PC-9 (cell line): ENCODE data around the gene MAP3K20. TPM values are rescaled to one million over a fixed set of nuclear protein-coding genes. Genes with fewer than 3 reads are reported as not detected.

Experiments used
- BruUV-seq: library from RNA; stranded (reverse); fragments of 400-500 nt; replicated peaks from 2 replicates; lab custom pipeline; 2021; lab: Mats Ljungman, UMichigan
- CTCF ChIA-PET: fragments of 300-600 bp; sonication (Branson Sonifier 250); formaldehyde crosslinking; loops from one replicate; lab custom pipeline; 2022; ENCODE audit warnings: antibody characterized with exemption; lab: Charles Lee
- POLR2A ChIA-PET: fragments of 300-600 bp; sonication (Branson Sonifier 250); formaldehyde crosslinking; loops from one replicate; lab custom pipeline; 2022; ENCODE audit warnings: antibody characterized with exemption; ENCODE audit not compliant: unreplicated experiment; lab: Charles Lee
- DNase-seq, 2 experiments: peaks; one replicate each; pipeline versions ENCODE4 v3.0.0 to v3.0.0-alpha.2; 2015 to 2022; ENCODE audit warnings: mixed read lengths in 1 of 2
- H2AFZ ChIP-seq: fragments of 200-600 bp; sonication (generic); 2 replicates; pipeline ENCODE4 v1.8.1; 2017; ENCODE audit warnings: antibody characterized with exemption
- H3F3A ChIP-seq: fragments of 200-600 bp; sonication (generic); 2 replicates; pipeline ENCODE4 v1.8.1; 2017; ENCODE audit warnings: antibody characterized with exemption, mild to moderate bottlenecking, low read depth; ENCODE audit not compliant: insufficient read depth
- H3K27ac ChIP-seq: fragments of 200-600 bp; sonication (generic); 2 replicates; pipeline ENCODE4 v1.6.1; 2016; ENCODE audit warnings: mixed run types
- H3K27me3 ChIP-seq: fragments of 200-600 bp; sonication (generic); 2 replicates; pipeline ENCODE4 v1.6.1; 2016; ENCODE audit warnings: low read depth, mixed run types; ENCODE audit not compliant: insufficient read depth
- H3K36me3 ChIP-seq: fragments of 200-600 bp; sonication (generic); 2 replicates; pipeline ENCODE4 v1.6.1; 2016; ENCODE audit warnings: low read depth, mixed run types
- H3K4me1 ChIP-seq: fragments of 200-600 bp; sonication (generic); replicated peaks from 2 replicates; pipeline ENCODE4 v1.6.1; 2016; ENCODE audit warnings: mixed run types; ENCODE audit not compliant: insufficient read depth
- H3K4me2 ChIP-seq: fragments of 200-600 bp; sonication (generic); 2 replicates; pipeline ENCODE4 v1.6.1; 2017; ENCODE audit warnings: mixed run types
- H3K4me3 ChIP-seq: fragments of 200-600 bp; sonication (generic); 2 replicates; pipeline ENCODE4 v1.6.1; 2016; ENCODE audit warnings: mixed run types
- H3K79me2 ChIP-seq: fragments of 200-600 bp; sonication (generic); 2 replicates; pipeline ENCODE4 v1.6.1; 2017; ENCODE audit warnings: low read depth, mixed run types
- H3K9me2 ChIP-seq: fragments of 200-600 bp; sonication (generic); 2 replicates; pipeline ENCODE4 v1.8.1; 2017; ENCODE audit warnings: mild to moderate bottlenecking; ENCODE audit not compliant: insufficient read depth
- H3K9me3 ChIP-seq: fragments of 200-600 bp; sonication (generic); 2 replicates; pipeline ENCODE4 v1.8.1; 2016; ENCODE audit warnings: low read depth; ENCODE audit not compliant: insufficient read depth
- H4K20me1 ChIP-seq: fragments of 200-600 bp; sonication (generic); 2 replicates; pipeline ENCODE4 v1.8.1; 2017; ENCODE audit not compliant: insufficient read depth
- CTCF ChIP-seq: fragments of 200-600 bp; sonication (generic); conservative IDR thresholded peaks from 2 replicates; pipeline ENCODE4 v1.6.1; 2017; ENCODE audit warnings: mixed run types, antibody characterized with exemption, mild to moderate bottlenecking, moderate library complexity
- EZH2 ChIP-seq: fragments of 200-600 bp; sonication (generic); IDR thresholded peaks from 2 replicates; pipeline ENCODE4 v1.8.0; 2017; ENCODE audit warnings: antibody characterized with exemption, low read depth
- intact Hi-C: fragments of 100-400 bp; cut with micrococcal nuclease; formaldehyde crosslinking; loops from one replicate; pipeline ENCODE4 v1.10.0; 2022; ENCODE audit not compliant: unreplicated experiment
- total RNA-seq: library from RNA; stranded (reverse); gene quantifications from 2 replicates; pipeline ENCODE4 v1.2.3, GENCODE V29; 2021

MAP3K20 gene
- total RNA-seq, 1 experiment from 2014 or later, result 58.5 TPM

- H3K27ac ChIP-seq, result peak overlapping the region; percentile 61
- H3K27me3 ChIP-seq, result no peaks in the 10 kb centered on the region
- no peaks in the 10 kb centered on the region for H3K36me3 ChIP-seq
- H3K9me2 ChIP-seq, result no peaks in the 10 kb centered on the region
- peak overlapping the region; percentile 94 for H2AFZ ChIP-seq
- TF ChIP-seq CTCF (no peak; the same call in 1 of the 2 replicates), EZH2 (no peak)
- no peak for DNase-seq
- H3F3A ChIP-seq, result peaks cover 20% of the 10 kb centered on the region
- intact Hi-C loops, result loop anchor here (5.0 to 10.0 kb wide), 2 partner anchors 102 to 116 kb away; no protein-coding TSS in a partner anchor
- ChIA-PET POLR2A (no interaction called here), CTCF (interaction anchor here (0.7 kb wide), 1 partner anchor 134 kb away, joined by 4 read pairs; no protein-coding TSS in a partner anchor)
- no peaks in the 10 kb centered on the region for H4K20me1 ChIP-seq
- H3K4me1 ChIP-seq, result peaks cover 56% of the 10 kb centered on the region
- peak overlapping the region; percentile 67 for H3K4me3 ChIP-seq
- H3K79me2 ChIP-seq, result peaks cover 53% of the 10 kb centered on the region
- peak overlapping the region; percentile 92 for H3K4me2 ChIP-seq
- H3K9me3 ChIP-seq, result no peaks in the 10 kb centered on the region
- BruUV-seq, result TSS peak; percentile 54
These were observed 1.1 kb downstream of the MAP3K20 start for GRCh38 chr2:173076581-173077345.

- peak overlapping the region; percentile 92 for H3K4me2 ChIP-seq
- no peaks in the 10 kb centered on the region for H3K27me3 ChIP-seq
- no peaks in the 10 kb centered on the region for H4K20me1 ChIP-seq
- no peak for DNase-seq
- ChIA-PET CTCF (no interaction called here), POLR2A (interaction anchor here (0.6 kb wide), 3 partner anchors 17 to 61 kb away, joined by 3 to 7 read pairs (median 3); no protein-coding TSS in a partner anchor)
- peaks cover 56% of the 10 kb centered on the region for H3K4me1 ChIP-seq
- H3K9me2 ChIP-seq, result no peaks in the 10 kb centered on the region; the same call in 1 of the 2 replicates
- intact Hi-C loops, result loop anchor here (5.0 to 10.0 kb wide), 2 partner anchors 103 to 115 kb away; no protein-coding TSS in a partner anchor
- no peaks in the 10 kb centered on the region for H3K36me3 ChIP-seq
- peaks cover 20% of the 10 kb centered on the region for H3F3A ChIP-seq
- peak overlapping the region; percentile 61 for H3K27ac ChIP-seq
- peaks cover 62% of the 10 kb centered on the region for H3K79me2 ChIP-seq
- H3K4me3 ChIP-seq, result peak overlapping the region; percentile 67
- H3K9me3 ChIP-seq, result no peaks in the 10 kb centered on the region
- no peak for TF ChIP-seq EZH2
- TF ChIP-seq CTCF, result no peak; the same call in 1 of the 2 replicates
- no TSS peak for BruUV-seq
- peak overlapping the region; percentile 94; the same call in 1 of the 2 replicates for H2AFZ ChIP-seq
These were observed 2.0 kb downstream of the MAP3K20 start for GRCh38 chr2:173077506-173078177.

GRCh38 chr2:173079141-173079540, 3.5 kb downstream of the MAP3K20 start:
- Histone ChIP-seq H3K4me3 (no peak overlapping the region), H3K27ac (peak overlapping the region; percentile 61; the same call in 1 of the 2 replicates), H4K20me1 (no peaks in the 10 kb centered on the region), H3K4me2 (peak overlapping the region; percentile 92), H3K79me2 (peaks cover 77% of the 10 kb centered on the region), H3F3A (peaks cover 20% of the 10 kb centered on the region), H3K9me2 (no peaks in the 10 kb centered on the region; the same call in 1 of the 2 replicates), H3K36me3 (no peaks in the 10 kb centered on the region), H3K9me3 (no peaks in the 10 kb centered on the region), H3K4me1 (peaks cover 53% of the 10 kb centered on the region), H3K27me3 (no peaks in the 10 kb centered on the region), H2AFZ (no peak overlapping the region)
- CTCF ChIA-PET, result no interaction called here
- no peak for DNase-seq
- no peak for TF ChIP-seq EZH2
- no peak for TF ChIP-seq CTCF
- POLR2A ChIA-PET, result no interaction called here
- BruUV-seq, result no TSS peak
- intact Hi-C loops, result loop anchor here (5.0 to 10.0 kb wide), 2 partner anchors 104 to 113 kb away; no protein-coding TSS in a partner anchor
